Mesenchymal stem cell (in vitro differentiated cells and primary cell): Measurements from ENCODE around the gene FAM168B.

Experiments used
- DNase-seq: peaks from one replicate; pipeline ENCODE4 v3.0.0-alpha.2; 2013
- H2AFZ ChIP-seq: one replicate; pipeline ENCODE4 v1.6.1; 2013; ENCODE audit warnings: low read depth, mild to moderate bottlenecking, control low read depth, inconsistent platforms, low read length, moderate library complexity
- H2AK5ac ChIP-seq: 2 replicates; pipeline ENCODE4 v1.6.1; 2013; ENCODE audit warnings: low read length, moderate library complexity, mild to moderate bottlenecking, inconsistent platforms; ENCODE audit not compliant: severe bottlenecking
- H2BK120ac ChIP-seq: one replicate; pipeline ENCODE4 v1.6.1; 2013; ENCODE audit warnings: low read depth, mild to moderate bottlenecking, inconsistent platforms, low read length, moderate library complexity
- H2BK12ac ChIP-seq, 2 experiments: one replicate each; pipeline ENCODE4 v1.6.1; 2013; ENCODE audit warnings: inconsistent platforms in 2 of 2, low read length in 2 of 2, mild to moderate bottlenecking in 2 of 2, moderate library complexity in 2 of 2, control low read depth in 1 of 2
- H2BK15ac ChIP-seq: one replicate; pipeline ENCODE4 v1.6.1; 2013; ENCODE audit warnings: mild to moderate bottlenecking, low read depth, inconsistent platforms; ENCODE audit not compliant: poor library complexity, severe bottlenecking
- H2BK5ac ChIP-seq: 2 replicates; pipeline ENCODE4 v1.6.1; 2013; ENCODE audit warnings: low read depth, mild to moderate bottlenecking, low read length, control low read depth, inconsistent platforms; ENCODE audit not compliant: poor library complexity, severe bottlenecking
- H3K14ac ChIP-seq, 2 experiments: one replicate each; pipeline ENCODE4 v1.6.1; 2013; ENCODE audit warnings: inconsistent platforms in 2 of 2, low read length in 2 of 2, control low read depth in 1 of 2, mild to moderate bottlenecking in 1 of 2, moderate library complexity in 1 of 2
- H3K18ac ChIP-seq, 2 experiments: one replicate each; pipeline ENCODE4 v1.6.1; 2013; ENCODE audit warnings: inconsistent platforms in 2 of 2, low read length in 2 of 2, control low read depth in 1 of 2, low read depth in 1 of 2, mild to moderate bottlenecking in 1 of 2
- H3K23ac ChIP-seq, 2 experiments: one replicate each; pipeline ENCODE4 v1.6.1; 2013; ENCODE audit warnings: inconsistent platforms in 2 of 2, low read length in 2 of 2, mild to moderate bottlenecking in 2 of 2, moderate library complexity in 2 of 2, control low read depth in 1 of 2
- H3K27ac ChIP-seq: 2 replicates; pipeline ENCODE4 v1.5.1; 2013; ENCODE audit warnings: mild to moderate bottlenecking, moderate library complexity, low read length, control low read depth, inconsistent platforms; ENCODE audit not compliant: poor library complexity, severe bottlenecking
- H3K27me3 ChIP-seq, 2 experiments: 2 replicates each; pipeline versions ENCODE4 v1.6.1 to v1.7.0; 2013; ENCODE audit warnings: low read length in 2 of 2, mild to moderate bottlenecking in 2 of 2, moderate library complexity in 2 of 2, control low read depth in 1 of 2, inconsistent platforms in 1 of 2; ENCODE audit not compliant: control insufficient read depth in 1 of 2, insufficient read depth in 1 of 2
- H3K36me3 ChIP-seq, 2 experiments: 2 replicates each; pipeline versions ENCODE4 v1.6.1 to v1.7.0; 2013; ENCODE audit warnings: low read length in 2 of 2, control low read depth in 1 of 2, inconsistent platforms in 1 of 2, low read depth in 1 of 2, mild to moderate bottlenecking in 1 of 2; ENCODE audit not compliant: insufficient read depth in 2 of 2, control insufficient read depth in 1 of 2
- H3K4ac ChIP-seq, 2 experiments: one replicate each; pipeline ENCODE4 v1.6.1; 2013; ENCODE audit warnings: inconsistent platforms in 2 of 2, low read length in 2 of 2, mild to moderate bottlenecking in 2 of 2, moderate library complexity in 2 of 2, control low read depth in 1 of 2, low read depth in 1 of 2
- H3K4me1 ChIP-seq: 2 replicates; pipeline ENCODE4 v1.6.1; 2013; ENCODE audit warnings: low read depth, low read length, control low read depth; ENCODE audit not compliant: control insufficient read depth, insufficient read depth
- H3K4me2 ChIP-seq: 2 replicates; pipeline ENCODE4 v1.6.1; 2013; ENCODE audit warnings: low read length, mild to moderate bottlenecking, inconsistent platforms; ENCODE audit not compliant: poor library complexity, severe bottlenecking
- H3K4me3 ChIP-seq, 2 experiments: 2 replicates each; pipeline versions ENCODE4 v1.5.1 to v1.7.0; 2013; ENCODE audit warnings: low read length in 2 of 2, mild to moderate bottlenecking in 2 of 2, control low read depth in 1 of 2, low read depth in 1 of 2; ENCODE audit not compliant: insufficient read depth in 1 of 2
- H3K79me1 ChIP-seq: replicated peaks from 2 replicates; pipeline ENCODE4 v1.6.1; 2013; ENCODE audit warnings: mild to moderate bottlenecking, control low read depth, low read length, inconsistent platforms; ENCODE audit not compliant: poor library complexity, severe bottlenecking
- H3K9ac ChIP-seq: 2 replicates; pipeline ENCODE4 v1.7.0; 2013; ENCODE audit warnings: mild to moderate bottlenecking, low read length, moderate library complexity
- H3K9me3 ChIP-seq: 2 replicates; pipeline ENCODE4 v1.7.0; 2013; ENCODE audit warnings: mild to moderate bottlenecking, low read length; ENCODE audit not compliant: control insufficient read depth
- H4K8ac ChIP-seq: one replicate; pipeline ENCODE4 v1.6.1; 2013; ENCODE audit warnings: inconsistent platforms, mild to moderate bottlenecking, low read length, moderate library complexity
- H4K91ac ChIP-seq: one replicate; pipeline ENCODE4 v1.6.1; 2013; ENCODE audit warnings: mild to moderate bottlenecking, low read length, inconsistent platforms
- WGBS: methylation state at CpG from one replicate; pipeline ENCODE4 v1.1.7; 2013; ENCODE audit warnings: mixed read lengths; 5-methylcytosine and 5-hydroxymethylcytosine counted together

Gene FAM168B

DNA sequence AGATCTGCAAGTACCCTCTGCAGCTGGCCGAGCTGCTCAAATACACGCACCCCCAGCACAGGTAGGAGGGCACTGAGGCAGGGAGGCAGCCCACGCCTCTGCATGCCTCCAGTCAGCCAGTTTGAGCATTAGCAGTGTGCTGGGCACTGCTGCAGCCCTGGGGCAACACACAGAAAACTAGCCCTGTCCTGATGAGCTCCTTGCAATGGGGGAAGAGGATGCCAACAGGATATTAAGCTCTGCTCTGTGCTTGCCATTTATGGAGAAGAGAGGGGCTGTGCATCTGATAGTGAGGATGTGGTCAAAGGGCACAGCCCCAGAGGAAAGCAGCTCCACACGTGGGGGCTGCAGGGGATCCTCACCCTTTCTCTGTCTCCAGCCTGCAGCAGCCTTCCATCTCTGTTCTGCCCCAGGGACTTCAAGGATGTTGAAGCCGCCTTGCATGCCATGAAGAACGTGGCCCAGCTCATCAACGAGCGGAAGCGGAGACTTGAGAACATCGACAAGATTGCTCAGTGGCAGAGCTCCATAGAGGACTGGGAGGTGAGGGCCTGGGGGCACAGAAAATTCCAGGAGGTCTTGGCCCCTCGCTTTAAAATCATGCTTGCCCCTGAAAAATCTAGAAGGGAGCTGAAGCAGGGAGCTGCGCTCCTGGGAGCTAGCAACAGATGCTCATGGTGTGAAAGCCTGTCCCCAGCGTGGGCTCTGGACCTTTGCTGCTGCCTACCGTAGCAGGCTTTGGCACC lies 51.7 kb downstream of the FAM168B start:
- H3K4ac ChIP-seq, result no peak overlapping the region
- no peak overlapping the region for H3K14ac ChIP-seq
- no peak overlapping the region for H3K4me2 ChIP-seq
- H3K4me1 ChIP-seq, result peaks cover 11% of the 10 kb centered on the region
- DNase-seq, result no peak
- H2BK120ac ChIP-seq, result no peak overlapping the region
- peak overlapping the region in 1 of 2 experiments; percentile 19 for H3K4me3 ChIP-seq
- H3K79me1 ChIP-seq, result peaks cover 5% of the 10 kb centered on the region
- 93% methylated on average over 14 of the region's 14 CpGs for WGBS
- H4K8ac ChIP-seq, result no peak overlapping the region
- no peak overlapping the region for H2BK5ac ChIP-seq
- H3K23ac ChIP-seq, result no peak overlapping the region
- no peak overlapping the region for H3K18ac ChIP-seq
- peaks cover 0 to 20% of the 10 kb centered on the region in 2 experiments for H3K27me3 ChIP-seq
- no peak overlapping the region for H3K27ac ChIP-seq
- H2BK12ac ChIP-seq, result no peak overlapping the region
- H2AFZ ChIP-seq, result no peak overlapping the region
- no peaks in the 10 kb centered on the region for H3K9me3 ChIP-seq
- H4K91ac ChIP-seq, result no peak overlapping the region
- H2AK5ac ChIP-seq, result no peak overlapping the region
- no peak overlapping the region for H3K9ac ChIP-seq
- H2BK15ac ChIP-seq, result no peak overlapping the region
- H3K36me3 ChIP-seq, result peaks cover 10 to 51% of the 10 kb centered on the region in 2 experiments

DNA sequence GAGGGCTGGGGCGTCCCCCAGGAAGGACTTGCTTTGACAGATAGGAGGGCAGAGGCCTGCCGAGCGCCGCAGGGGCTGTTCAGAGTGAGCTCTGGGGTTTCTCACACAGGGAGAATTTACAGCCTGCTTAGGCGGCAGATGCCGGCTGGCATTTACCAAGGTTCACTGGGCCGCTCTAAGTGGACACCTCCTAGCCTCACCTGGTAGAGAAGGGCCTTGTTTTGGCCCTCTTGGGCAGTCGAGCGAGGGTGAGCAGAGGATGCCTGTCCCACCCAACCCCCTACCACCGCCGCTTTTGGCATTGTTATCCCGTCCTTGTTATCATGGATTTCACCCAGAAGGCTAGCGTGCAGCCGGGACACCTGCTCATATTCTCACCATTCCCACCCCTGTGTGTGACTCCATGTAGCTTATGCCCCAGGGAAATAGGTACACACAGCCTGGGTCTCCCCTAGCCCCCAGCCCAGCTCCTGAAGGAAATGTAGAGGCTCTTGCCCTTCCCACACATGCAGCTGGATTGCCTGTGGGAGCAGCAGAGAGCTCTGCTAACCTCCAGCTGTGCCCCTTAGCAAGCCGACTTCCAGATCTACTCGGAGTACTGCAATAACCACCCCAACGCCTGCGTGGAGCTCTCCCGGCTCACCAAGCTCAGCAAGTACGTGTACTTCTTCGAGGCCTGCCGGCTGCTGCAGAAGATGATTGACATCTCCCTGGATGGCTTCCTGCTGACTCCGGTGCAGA lies 52.4 kb downstream of the FAM168B start:
- Histone ChIP-seq H3K9me3 (no peaks in the 10 kb centered on the region), H2BK5ac (no peak overlapping the region), H3K4me1 (peaks cover 9% of the 10 kb centered on the region), H3K79me1 (peaks cover under 1% of the 10 kb centered on the region), H3K14ac (no peak overlapping the region), H3K27me3 (peaks cover 0 to 27% of the 10 kb centered on the region in 2 experiments), H3K9ac (no peak overlapping the region), H3K4ac (no peak overlapping the region), H4K8ac (no peak overlapping the region), H2AK5ac (no peak overlapping the region), H2BK12ac (no peak overlapping the region), H2AFZ (no peak overlapping the region), H3K4me3 (no peak overlapping the region), H2BK15ac (no peak overlapping the region), H3K18ac (no peak overlapping the region), H3K4me2 (no peak overlapping the region), H4K91ac (no peak overlapping the region), H3K27ac (no peak overlapping the region), H3K23ac (no peak overlapping the region), H3K36me3 (peaks cover 5 to 44% of the 10 kb centered on the region in 2 experiments), H2BK120ac (no peak overlapping the region)
- no peak for DNase-seq
- 88% methylated on average over 23 of the region's 23 CpGs for WGBS

DNA sequence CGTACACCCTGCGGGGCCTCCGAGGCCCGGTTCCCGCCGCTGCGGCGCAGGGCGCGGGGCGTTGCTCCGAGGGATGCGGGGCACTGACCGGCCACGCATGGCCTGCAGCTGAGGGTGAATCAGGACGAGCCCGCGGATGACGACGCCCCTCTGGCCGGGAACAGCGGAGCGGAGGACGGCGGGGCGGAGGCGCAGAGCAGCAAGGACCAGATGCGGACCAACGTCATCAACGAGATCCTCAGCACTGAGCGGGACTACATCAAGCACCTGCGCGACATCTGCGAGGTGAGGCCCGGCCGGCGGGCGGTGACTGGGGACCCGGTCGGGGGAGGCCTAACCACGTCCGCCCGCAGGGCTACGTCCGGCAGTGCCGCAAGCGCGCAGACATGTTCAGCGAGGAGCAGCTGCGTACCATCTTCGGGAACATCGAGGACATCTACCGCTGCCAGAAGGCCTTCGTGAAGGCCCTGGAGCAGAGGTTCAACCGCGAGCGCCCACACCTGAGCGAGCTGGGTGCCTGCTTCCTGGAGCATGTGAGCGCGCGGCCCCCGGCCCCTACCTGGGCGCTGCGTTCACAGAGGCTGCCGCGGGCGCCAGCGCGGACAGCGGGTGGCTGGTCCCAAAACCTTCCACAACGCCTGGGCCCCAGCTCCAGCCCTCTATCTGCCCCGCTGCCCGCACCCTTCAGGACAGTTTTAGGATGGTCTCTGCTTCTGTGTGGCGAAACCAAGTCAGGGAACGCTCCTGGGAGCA lies 53.2 kb downstream of the FAM168B start:
- H3K9me3 ChIP-seq, result no peaks in the 10 kb centered on the region
- no peak overlapping the region for H2AK5ac ChIP-seq
- 98% methylated on average over 75 of the region's 75 CpGs for WGBS
- H3K4ac ChIP-seq, result no peak overlapping the region
- H4K8ac ChIP-seq, result no peak overlapping the region
- H3K4me3 ChIP-seq, result no peak overlapping the region
- peaks cover 0 to 34% of the 10 kb centered on the region in 2 experiments for H3K27me3 ChIP-seq
- no peak overlapping the region for H3K18ac ChIP-seq
- no peak overlapping the region for H2BK15ac ChIP-seq
- H3K4me1 ChIP-seq, result peaks cover 15% of the 10 kb centered on the region
- H2BK5ac ChIP-seq, result no peak overlapping the region
- no peak for DNase-seq
- no peak overlapping the region for H3K9ac ChIP-seq
- H3K79me1 ChIP-seq, result no peaks in the 10 kb centered on the region
- no peak overlapping the region for H3K4me2 ChIP-seq
- no peak overlapping the region for H3K14ac ChIP-seq
- no peak overlapping the region for H4K91ac ChIP-seq
- H3K36me3 ChIP-seq, result peaks cover 5 to 36% of the 10 kb centered on the region in 2 experiments
- no peak overlapping the region for H3K23ac ChIP-seq
- H2BK12ac ChIP-seq, result no peak overlapping the region
- H3K27ac ChIP-seq, result no peak overlapping the region
- H2AFZ ChIP-seq, result no peak overlapping the region
- no peak overlapping the region for H2BK120ac ChIP-seq

DNA sequence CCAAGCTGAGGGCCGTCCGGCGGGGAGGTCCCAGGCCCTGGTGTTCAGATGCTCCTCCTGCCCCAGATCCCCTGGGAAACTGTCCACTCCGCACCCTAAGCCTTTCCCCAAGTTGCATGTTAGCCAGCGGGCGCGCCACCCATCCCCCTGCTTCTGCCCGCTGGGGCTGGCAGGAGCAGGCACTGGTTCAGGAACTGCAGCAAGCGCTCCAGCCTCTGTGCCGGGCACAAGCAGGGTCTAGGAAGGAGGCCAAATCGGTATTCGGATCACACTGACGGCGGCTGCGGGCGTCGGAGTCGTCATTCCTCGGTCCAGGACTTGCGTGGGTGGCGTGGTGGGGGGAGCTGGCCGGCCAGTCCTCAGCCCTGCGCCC lies 53.7 kb downstream of the FAM168B start:
- H3K14ac ChIP-seq, result no peak overlapping the region
- no peak overlapping the region for H3K18ac ChIP-seq
- H2BK5ac ChIP-seq, result no peak overlapping the region
- H3K27ac ChIP-seq, result no peak overlapping the region
- no peak overlapping the region for H2BK15ac ChIP-seq
- H4K91ac ChIP-seq, result no peak overlapping the region
- no peak overlapping the region for H3K4ac ChIP-seq
- H3K79me1 ChIP-seq, result no peaks in the 10 kb centered on the region
- H3K4me1 ChIP-seq, result peaks cover 17% of the 10 kb centered on the region
- no peak overlapping the region for H2BK120ac ChIP-seq
- no peak overlapping the region for H4K8ac ChIP-seq
- H3K9me3 ChIP-seq, result no peaks in the 10 kb centered on the region
- no peak overlapping the region for H2AFZ ChIP-seq
- no peak overlapping the region for H2BK12ac ChIP-seq
- WGBS, result 95% methylated on average over 23 of the region's 23 CpGs
- no peak overlapping the region for H3K4me2 ChIP-seq
- H3K4me3 ChIP-seq, result no peak overlapping the region
- peaks cover 5 to 30% of the 10 kb centered on the region in 2 experiments for H3K36me3 ChIP-seq
- H3K23ac ChIP-seq, result no peak overlapping the region
- H3K9ac ChIP-seq, result no peak overlapping the region
- DNase-seq, result no peak
- H2AK5ac ChIP-seq, result no peak overlapping the region
- H3K27me3 ChIP-seq, result peaks cover 0 to 34% of the 10 kb centered on the region in 2 experiments
